SK-N-SH (cell line): ENCODE data around the gene MUC16.

Source experiments
- CHD2 ChIP-seq: fragments of 150-350 bp; IDR thresholded peaks from 2 replicates; pipeline ENCODE4 v1.6.1; 2018; ENCODE audit warnings: low read length; ENCODE audit not compliant: partially characterized antibody
- JUND ChIP-seq: IDR thresholded peaks from 2 replicates; pipeline ENCODE4 v1.4.0; 2012
- POLR2AphosphoS5 ChIP-seq: IDR thresholded peaks from 2 replicates; pipeline ENCODE4 v1.6.1; 2012; ENCODE audit warnings: low read depth, low read length
- RAD21 ChIP-seq: IDR thresholded peaks from 2 replicates; pipeline ENCODE4 v1.6.1; 2012; ENCODE audit warnings: mild to moderate bottlenecking, low read length
- SIN3A ChIP-seq: IDR thresholded peaks from 2 replicates; pipeline ENCODE4 v1.6.1; 2012; ENCODE audit warnings: low read depth, mild to moderate bottlenecking, low read length, moderate library complexity, borderline replicate concordance
- YY1 ChIP-seq: IDR thresholded peaks from 2 replicates; pipeline ENCODE4 v1.4.0; 2012; ENCODE audit warnings: low read depth, mild to moderate bottlenecking
- TF ChIP-seq, protein P1 (sequence below): fragments of 200-600 bp; sonication (generic); IDR thresholded peaks from 2 replicates; pipeline ENCODE4 v1.6.1; 2017; ENCODE audit warnings: antibody characterized with exemption, mild to moderate bottlenecking, moderate library complexity

DNA sequence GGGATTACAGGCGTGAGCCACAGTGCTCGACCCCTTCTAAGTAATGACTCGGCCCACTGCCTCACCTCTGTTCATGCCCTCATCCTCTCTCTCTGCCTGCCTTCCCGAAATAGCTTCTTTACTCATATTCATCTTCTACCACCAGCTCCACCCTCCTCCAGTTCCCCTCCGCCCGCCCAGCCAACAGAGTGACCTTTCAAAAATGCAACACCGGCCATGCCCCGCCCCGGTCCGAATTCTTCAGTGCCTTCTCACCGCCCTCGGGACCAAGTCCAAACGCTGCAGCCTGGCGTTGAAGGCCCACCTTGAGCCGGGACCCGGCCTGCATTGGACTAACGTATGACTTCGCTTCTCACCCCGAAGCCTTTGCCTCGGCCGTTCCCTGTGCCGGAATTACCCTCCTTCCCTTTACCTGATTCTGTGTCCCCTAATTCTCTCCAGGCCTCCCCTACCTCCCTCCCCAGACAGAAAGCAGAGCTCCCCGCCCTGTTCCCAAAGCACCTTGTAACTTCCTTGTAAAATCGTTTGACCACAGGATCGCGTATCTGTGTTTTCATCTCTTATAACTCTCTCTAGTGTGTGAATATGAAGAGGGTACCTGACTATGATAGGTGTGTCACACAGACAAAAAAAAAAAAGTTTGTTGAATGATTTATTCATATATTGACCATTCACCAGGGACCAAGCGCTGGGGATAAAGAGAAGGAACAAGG, 8.1 kb upstream of the MUC16 start:
- TF ChIP-seq SIN3A: no peak
- TF ChIP-seq, protein P1, sequence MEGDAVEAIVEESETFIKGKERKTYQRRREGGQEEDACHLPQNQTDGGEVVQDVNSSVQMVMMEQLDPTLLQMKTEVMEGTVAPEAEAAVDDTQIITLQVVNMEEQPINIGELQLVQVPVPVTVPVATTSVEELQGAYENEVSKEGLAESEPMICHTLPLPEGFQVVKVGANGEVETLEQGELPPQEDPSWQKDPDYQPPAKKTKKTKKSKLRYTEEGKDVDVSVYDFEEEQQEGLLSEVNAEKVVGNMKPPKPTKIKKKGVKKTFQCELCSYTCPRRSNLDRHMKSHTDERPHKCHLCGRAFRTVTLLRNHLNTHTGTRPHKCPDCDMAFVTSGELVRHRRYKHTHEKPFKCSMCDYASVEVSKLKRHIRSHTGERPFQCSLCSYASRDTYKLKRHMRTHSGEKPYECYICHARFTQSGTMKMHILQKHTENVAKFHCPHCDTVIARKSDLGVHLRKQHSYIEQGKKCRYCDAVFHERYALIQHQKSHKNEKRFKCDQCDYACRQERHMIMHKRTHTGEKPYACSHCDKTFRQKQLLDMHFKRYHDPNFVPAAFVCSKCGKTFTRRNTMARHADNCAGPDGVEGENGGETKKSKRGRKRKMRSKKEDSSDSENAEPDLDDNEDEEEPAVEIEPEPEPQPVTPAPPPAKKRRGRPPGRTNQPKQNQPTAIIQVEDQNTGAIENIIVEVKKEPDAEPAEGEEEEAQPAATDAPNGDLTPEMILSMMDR: no peak
- no peak for TF ChIP-seq POLR2AphosphoS5
- TF ChIP-seq YY1: no peak
- no peak for TF ChIP-seq RAD21
- no peak for TF ChIP-seq CHD2
- no peak for TF ChIP-seq JUND
